Stimulated activated CD8-positive, alpha-beta memory T cell treated with anti-CD3 and anti-CD28 coated beads, Interleukin-15, amount 100 ng/mL, for 48 hours (primary cell): ENCODE results near the gene DCC.

Experiments used
- DNase-seq, 2 donors: peaks; one replicate each; pipeline ENCODE4 v3.0.0-alpha.2; 2020; ENCODE audit warnings: low read depth in 2 of 2

DCC gene

GRCh38 chr18:52426462-52426861, 86.5 kb downstream of the DCC start:
- DNase-seq, result no peak

- no peak for DNase-seq
Observed at GRCh38 chr18:52427521-52428175, 87.7 kb downstream of the DCC start.

DNA sequence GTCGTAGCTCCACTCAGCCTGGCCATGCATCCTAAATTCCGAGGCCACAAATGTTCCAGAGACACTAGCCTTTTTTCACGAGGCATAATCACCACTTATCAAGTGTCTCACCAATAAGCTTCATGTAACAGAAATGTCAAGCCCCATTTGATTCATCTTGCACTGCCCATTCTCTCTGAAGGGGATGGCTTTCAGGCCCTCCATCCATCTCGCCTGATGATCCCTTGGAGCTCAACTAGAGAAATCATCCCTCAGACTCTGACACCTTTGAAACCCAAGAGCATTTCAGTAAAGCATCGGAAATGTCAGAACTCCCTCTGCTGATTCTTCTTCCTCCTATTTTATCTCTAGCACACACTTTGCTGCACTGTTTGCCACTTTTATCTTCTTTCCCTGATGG, 91.7 kb downstream of the DCC start:
- no peak for DNase-seq

DNA sequence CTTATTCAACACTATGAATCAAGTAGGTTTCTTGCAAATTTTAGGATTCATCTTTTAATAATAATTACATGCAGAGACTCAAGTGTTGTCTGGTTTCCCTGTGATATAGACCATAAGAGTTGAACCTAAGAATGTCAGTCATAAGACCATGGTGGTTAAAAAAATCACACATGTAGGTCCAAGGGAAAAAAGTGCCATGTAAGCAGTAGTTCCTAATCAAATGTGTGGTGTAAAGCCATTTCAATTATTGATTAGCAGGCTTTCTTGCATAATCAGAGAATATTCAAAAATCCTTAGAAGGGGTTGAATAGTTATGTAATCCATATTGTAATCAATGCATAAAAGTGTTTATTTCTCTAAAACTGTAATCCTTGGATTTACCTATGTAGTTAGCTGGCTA, 93.8 kb downstream of the DCC start:
- no peak for DNase-seq

GRCh38 chr18:52435301-52435700, 95.3 kb downstream of the DCC start:
- DNase-seq, result no peak

DNA sequence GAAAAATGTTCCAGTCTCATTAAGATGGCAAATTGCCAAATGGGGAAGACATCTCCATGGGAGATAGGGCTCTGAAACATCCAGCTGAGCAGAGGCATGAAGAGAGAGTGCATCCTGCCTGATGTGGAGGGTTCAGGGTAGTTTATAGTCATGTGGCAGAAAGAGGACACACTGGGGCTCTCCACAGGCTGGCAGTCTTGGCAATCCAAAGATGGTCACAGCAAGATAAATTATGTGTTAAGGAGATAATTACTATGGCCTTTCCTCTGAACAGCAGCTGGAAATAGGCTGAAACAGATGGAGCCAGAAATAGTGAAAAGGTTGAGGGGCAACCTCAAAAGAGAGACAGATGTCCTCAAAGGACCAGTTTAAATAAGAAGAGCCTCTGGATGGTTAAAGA, 97.2 kb downstream of the DCC start:
- no peak for DNase-seq

DNA sequence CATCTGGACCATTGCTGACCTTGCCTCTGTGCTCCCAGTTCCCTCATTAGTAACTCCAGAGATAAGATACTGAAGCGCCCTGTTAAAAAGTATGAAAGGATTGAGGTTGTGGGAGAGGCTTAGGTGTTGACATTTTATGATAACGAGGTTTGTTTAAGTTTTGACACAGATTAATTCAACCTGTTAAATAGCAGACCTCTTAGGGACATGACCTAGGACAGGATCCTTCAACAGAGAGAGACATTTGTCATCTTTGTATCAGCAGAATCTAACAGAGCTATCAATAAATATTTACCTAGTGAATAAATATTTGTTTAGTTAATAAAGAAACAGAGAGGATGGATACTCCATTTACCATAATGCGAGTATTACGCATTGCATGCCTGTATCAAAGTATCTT, 99.5 kb downstream of the DCC start:
- DNase-seq, result no peak

- DNase-seq, result no peak
Observed at GRCh38 chr18:52441794-52442193, 101.8 kb downstream of the DCC start.

- DNase-seq, result no peak
Observed at GRCh38 chr18:52442686-52443085, 102.7 kb downstream of the DCC start.

DNA sequence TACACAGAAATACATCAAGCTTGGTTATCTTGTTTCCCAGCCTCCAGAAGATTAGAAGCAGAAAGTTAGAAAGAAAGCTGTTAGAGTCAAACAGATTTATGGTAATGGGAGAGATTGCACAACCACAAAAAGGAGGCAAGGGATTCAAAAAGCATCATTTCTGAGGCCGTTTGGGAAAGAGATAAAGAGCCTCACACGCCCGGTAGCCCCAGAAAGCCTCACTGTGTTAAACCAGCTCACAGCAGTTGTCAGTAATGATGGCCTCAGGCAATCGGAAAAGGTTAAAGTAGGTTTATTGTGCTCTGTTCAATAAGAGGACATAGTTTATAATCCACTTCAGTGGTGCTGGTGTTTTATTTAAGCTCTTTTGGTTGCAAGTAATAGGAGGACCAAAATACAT, 111.3 kb downstream of the DCC start:
- DNase-seq, result no peak

DNA sequence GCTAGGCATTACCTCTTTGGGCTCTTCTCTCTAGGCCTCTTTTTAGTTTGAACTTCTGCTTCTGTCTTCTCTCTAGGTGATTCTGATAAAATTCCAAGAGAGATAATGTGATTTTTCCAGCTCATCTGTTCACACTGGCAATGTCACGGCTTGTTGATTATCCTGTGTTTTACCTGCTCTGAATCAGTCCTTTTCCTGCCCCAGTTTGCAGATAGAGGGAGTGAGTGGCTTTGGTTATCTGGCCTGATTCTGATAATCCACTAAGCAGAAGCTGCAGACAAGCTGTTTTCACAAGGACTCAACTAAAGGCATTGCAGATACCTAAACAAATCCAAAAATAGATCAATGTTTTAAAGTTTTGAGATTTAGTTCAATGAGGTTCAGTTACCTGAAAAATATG, 111.9 kb downstream of the DCC start:
- no peak for DNase-seq

GRCh38 chr18:52452427-52452826, 112.4 kb downstream of the DCC start:
- DNase-seq, result no peak

GRCh38 chr18:52459890-52460289, 119.9 kb downstream of the DCC start:
- no peak for DNase-seq

- DNase-seq, result no peak
Observed at GRCh38 chr18:52462853-52463252, 122.9 kb downstream of the DCC start.

DNA sequence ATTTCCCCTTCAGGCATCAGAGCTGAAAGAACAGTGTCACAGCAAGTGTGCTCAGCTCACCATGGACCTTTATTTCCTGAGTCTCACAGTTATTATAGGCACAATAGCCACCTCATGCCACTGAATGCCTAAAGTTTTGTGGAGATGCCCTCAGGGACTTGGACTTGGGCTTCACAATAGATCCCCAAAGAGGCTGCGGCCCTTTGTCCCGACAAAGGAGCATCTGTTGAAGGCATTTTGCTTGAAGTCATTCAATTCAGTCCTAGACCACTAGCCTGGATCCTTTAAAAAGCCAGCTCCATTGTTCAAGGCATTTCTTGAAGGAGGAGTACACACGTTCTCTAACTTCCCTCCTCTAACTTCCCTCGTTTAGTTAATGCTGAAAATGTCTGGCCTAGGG, 125.4 kb downstream of the DCC start:
- no peak for DNase-seq

GRCh38 chr18:52468496-52468895, 128.5 kb downstream of the DCC start:
- no peak for DNase-seq

GRCh38 chr18:52475325-52475724, 135.3 kb downstream of the DCC start:
- DNase-seq, result no peak

GRCh38 chr18:52481116-52481515, 141.1 kb downstream of the DCC start:
- no peak for DNase-seq

- DNase-seq, result no peak
Observed at GRCh38 chr18:52484977-52485376, 145.0 kb downstream of the DCC start.

DNA sequence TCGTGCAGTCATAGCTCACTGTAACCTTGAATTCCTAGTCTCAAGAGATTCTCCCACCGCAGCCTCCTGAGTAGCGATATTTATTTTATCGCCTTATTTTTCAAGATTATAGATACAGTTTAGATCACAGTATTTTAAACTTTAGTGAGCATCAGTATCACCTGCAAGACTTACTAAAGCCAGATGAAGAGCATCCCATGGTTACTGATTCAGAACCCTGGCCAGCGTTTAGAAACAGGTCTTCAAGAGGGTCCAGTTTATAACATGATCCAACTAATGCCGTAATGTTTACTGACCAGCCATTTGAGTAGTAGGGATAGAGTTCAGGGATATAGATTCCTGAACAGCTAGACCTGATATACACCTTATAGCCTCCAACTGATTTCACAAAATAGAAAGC, 146.1 kb downstream of the DCC start:
- DNase-seq, result no peak

DNA sequence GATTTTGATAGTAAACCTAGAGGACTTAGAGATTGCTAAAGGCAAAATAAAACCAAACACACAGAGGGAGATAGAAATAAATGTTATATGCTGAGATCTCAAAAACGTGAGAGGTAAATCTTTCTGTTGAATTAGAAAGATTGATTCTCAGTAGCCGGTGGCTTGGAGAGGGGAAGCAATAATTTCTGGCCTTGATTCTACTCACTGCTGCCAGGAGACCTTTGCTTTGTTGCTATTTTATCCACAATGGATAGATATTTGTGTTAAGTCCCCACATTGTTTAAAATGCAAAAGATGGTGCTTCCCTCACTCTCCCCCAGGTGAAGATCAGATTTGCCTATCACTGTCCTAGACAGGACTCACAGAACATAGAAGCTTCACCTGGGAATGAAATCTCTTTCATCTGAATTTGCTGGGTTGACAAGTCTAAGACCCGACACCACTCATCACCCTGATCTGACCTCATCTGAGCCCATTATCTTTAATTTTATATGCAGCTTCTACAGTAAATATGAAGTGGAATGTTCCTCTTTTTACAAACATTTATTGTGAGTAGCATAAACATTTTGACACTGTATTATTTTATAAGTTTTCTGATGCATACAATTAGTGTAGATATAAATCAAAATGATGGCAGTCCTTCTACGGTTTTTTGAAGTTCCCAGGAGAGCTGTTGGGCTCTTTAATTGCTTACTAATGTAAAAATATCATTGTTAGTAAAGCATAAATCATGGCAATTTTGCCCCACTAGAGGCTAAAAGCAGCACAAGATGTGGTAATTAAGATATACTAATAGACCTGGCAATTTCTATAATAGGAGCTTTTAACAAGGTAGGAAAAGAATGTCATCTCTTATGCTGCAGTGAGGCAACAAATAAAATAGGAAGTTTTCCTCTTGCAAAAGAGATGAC, 149.7 kb downstream of the DCC start:
- no peak for DNase-seq

DNA sequence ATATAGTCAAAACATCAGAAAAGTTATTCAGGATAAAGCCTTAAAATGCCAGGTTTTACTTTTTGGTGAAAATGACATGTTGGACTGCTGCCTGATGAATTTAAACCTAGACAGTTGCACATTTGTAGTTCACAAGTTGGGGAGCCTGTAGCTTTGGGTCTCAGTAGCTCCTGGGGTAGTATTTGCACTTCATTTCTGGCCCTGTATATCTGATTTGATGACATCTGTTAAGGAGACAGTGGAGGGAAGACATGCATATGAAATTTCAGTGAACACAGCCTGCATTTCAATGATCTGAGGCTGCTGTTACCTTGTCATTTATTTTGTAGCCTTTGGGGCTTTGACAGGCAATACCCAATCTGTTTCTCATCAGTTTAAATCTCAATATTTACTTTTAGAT, 156.4 kb downstream of the DCC start:
- DNase-seq, result no peak

DNA sequence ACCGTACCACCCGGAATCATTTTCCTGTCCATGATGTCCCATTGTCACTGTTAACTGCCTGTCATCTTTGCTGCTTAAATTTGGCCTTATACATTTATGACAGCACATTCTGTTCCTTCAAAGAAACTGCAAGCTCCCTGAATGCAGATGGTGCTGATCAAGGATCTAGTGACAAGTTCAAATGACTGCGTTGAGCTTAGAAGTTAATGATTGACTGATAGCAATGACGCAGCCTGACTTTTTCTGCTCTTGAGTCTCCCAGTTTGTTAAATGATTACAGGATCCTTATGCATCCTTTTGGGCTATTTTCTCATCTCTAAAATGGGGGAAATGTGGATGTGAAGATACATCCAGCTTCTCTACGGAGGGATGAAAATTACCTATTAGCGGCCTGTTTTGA, 159.0 kb downstream of the DCC start:
- DNase-seq, result no peak
